Right lobe of liver (tissue), 6 donors: ENCODE results near the gene CDK5RAP1. TPM values are rescaled to one million over a fixed set of nuclear protein-coding genes. Genes with fewer than 3 reads are reported as not detected.
A peak's percentile ranks its signal among the peaks of the same experiment; 100 is the strongest.
"Not testable (repeated sequence)": the region's sequence is repeated elsewhere in the genome, so short reads cannot be mapped to it uniquely, and the experiment has no call there.

Experiments
- ATAC-seq, 4 donors: fragments of 200-7000 bp; cut with Tn5 transposase; one replicate each; pipeline ENCODE4 v1.9.1; 2020; ENCODE audit warnings: mild to moderate bottlenecking in 4 of 4, moderate library complexity in 4 of 4
- DNase-seq, 3 donors: peaks; one replicate each; pipeline ENCODE4 v3.0.0-alpha.2; 2020
- H3K27ac ChIP-seq, 3 donors: fragments of 200-600 bp; one replicate each; pipeline ENCODE4 v1.8.0; 2022
- H3K27me3 ChIP-seq, 2 donors: fragments of 200-600 bp; one replicate each; pipeline ENCODE4 v1.8.0; 2022
- H3K36me3 ChIP-seq, 4 donors: fragments of 200-600 bp; sonication (generic) in 1 of 4; one replicate each; pipeline versions ENCODE4 v1.5.1 to v1.8.0; 2017 to 2022; ENCODE audit warnings: control low read depth in 1 of 4
- H3K4me1 ChIP-seq, 4 donors: fragments of 200-600 bp; sonication (generic) in 1 of 4; one replicate each; pipeline versions ENCODE4 v1.5.1 to v1.8.0; 2017 to 2022; ENCODE audit warnings: control low read depth in 1 of 4
- H3K4me3 ChIP-seq, 3 donors: fragments of 200-600 bp; one replicate each; pipeline ENCODE4 v1.8.0; 2022
- H3K9me3 ChIP-seq, 4 donors: fragments of 200-600 bp; sonication (generic) in 1 of 4; one replicate each; pipeline versions ENCODE4 v1.5.1 to v1.8.0; 2017 to 2022; ENCODE audit warnings: control low read depth in 1 of 4
- POLR2A ChIP-seq: fragments of 450-650 bp; IDR thresholded peaks from one replicate; pipeline ENCODE4 v1.6.1; 2017; ENCODE audit warnings: antibody characterized with exemption, mild to moderate bottlenecking
- WGBS: methylation state at CpG from one replicate; pipeline ENCODE4 v1.1.6; 2018; ENCODE audit warnings: low coverage, low lambda C conversion rate; ENCODE audit not compliant: insufficient coverage; ENCODE audit errors: missing lambda C conversion rate; 5-methylcytosine and 5-hydroxymethylcytosine counted together
- intact Hi-C, 2 donors: fragments of 100-400 bp; cut with DNase I; formaldehyde crosslinking; loops; one replicate each; pipeline versions ENCODE4 v1.11.2 to v1.14.1; 2022
- total RNA-seq, 6 experiments: library from RNA; depleted of rRNA in 2 of 6; stranded (reverse); fragments of >200 nt in 2 of 6; fragmentation: NEBNext Ultra II Directional in 3 of 6; extraction: Animal tissue kit (Norgen Biotek cat#: 25700) in 3 of 6; gene quantifications; one replicate each; pipeline versions ENCODE4 v1.1.0 to v1.2.4, GENCODE V29; 2016 to 2023
- TF ChIP-seq, protein P1 (sequence below), 4 donors: fragments of 200-600 bp in 3 of 4; fragments of 450-650 bp in 1 of 4; IDR thresholded peaks; one replicate each; pipeline versions ENCODE4 v1.5.1 to v1.8.0; 2016 to 2022; ENCODE audit warnings: antibody characterized with exemption in 4 of 4, mild to moderate bottlenecking in 2 of 4
- donor health status: DM: no; HTN: yes; CAD: no.
- donor health status: DM: no; HTN: no; CAD: no.
- donor health status: DM: no; HTN: no; CAD: no.
- donor health status: DM: no; HTN: yes; CAD: no.
- donor health status: DM: no; HTN: yes; CAD: no.

Gene CDK5RAP1
- total RNA-seq, 6 experiments from 2014 or later: 10.9 to 21.6 (median 14.0) TPM

DNA sequence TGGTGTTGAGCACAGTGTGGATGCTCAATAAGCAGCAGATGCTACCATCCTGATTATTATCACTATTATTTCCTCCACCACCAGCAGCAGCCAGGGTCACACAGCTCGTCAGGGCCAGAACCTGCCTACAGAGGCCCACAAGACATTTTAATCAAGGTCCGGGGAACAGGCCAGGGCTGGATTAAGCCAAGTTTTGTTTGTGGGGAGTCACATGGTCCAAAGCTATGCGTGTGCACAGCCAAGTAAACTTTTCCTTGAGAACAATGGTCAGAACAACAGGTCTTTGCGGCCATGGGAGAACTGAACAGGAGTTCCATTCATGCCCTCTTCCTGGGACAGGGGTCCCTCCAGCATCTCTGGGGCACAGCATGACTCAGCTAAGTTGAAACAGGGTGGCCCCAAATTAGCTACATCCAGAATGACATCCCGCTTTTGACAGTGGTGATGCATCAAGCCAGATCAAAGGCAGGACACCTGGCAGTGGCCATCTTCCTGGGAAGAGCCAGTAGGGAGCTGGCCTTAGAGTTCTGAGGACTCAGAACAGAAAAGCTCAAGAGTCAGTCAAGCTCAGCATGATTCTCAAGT, 30.6 kb upstream of the CDK5RAP1 start:
- ATAC-seq: no peak
- no peak overlapping the region for H3K27ac ChIP-seq

GRCh38 chr20:33423875-33424274, 22.6 kb upstream of the CDK5RAP1 start:
- H3K36me3 ChIP-seq: not testable (repeated sequence)

More for the DNA sequence above, 30.6 kb upstream of the CDK5RAP1 start:
- TF ChIP-seq, protein P1, sequence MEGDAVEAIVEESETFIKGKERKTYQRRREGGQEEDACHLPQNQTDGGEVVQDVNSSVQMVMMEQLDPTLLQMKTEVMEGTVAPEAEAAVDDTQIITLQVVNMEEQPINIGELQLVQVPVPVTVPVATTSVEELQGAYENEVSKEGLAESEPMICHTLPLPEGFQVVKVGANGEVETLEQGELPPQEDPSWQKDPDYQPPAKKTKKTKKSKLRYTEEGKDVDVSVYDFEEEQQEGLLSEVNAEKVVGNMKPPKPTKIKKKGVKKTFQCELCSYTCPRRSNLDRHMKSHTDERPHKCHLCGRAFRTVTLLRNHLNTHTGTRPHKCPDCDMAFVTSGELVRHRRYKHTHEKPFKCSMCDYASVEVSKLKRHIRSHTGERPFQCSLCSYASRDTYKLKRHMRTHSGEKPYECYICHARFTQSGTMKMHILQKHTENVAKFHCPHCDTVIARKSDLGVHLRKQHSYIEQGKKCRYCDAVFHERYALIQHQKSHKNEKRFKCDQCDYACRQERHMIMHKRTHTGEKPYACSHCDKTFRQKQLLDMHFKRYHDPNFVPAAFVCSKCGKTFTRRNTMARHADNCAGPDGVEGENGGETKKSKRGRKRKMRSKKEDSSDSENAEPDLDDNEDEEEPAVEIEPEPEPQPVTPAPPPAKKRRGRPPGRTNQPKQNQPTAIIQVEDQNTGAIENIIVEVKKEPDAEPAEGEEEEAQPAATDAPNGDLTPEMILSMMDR (IDR thresholded peaks at IDR 0.05): no peak
- no peak for TF ChIP-seq POLR2A
- DNase-seq: no peak
- Histone ChIP-seq H3K9me3 (no peaks in the 10 kb centered on the region), H3K4me3 (no peak overlapping the region), H3K36me3 (no peaks in the 10 kb centered on the region), H3K27me3 (no peaks in the 10 kb centered on the region), H3K4me1 (no peaks in the 10 kb centered on the region)
- intact Hi-C loops: no loop called here
- WGBS: 69% methylated on average over 2 of the region's 5 CpGs

GRCh38 chr20:33423141-33423834, 22.0 kb upstream of the CDK5RAP1 start:
- Histone ChIP-seq H3K4me1 (no peaks in the 10 kb centered on the region), H3K9me3 (no peaks in the 10 kb centered on the region), H3K27me3 (no peaks in the 10 kb centered on the region), H3K4me3 (no peak overlapping the region), H3K36me3 (no peaks in the 10 kb centered on the region), H3K27ac (no peak overlapping the region)
- intact Hi-C loops: no loop called here
- DNase-seq (no peak), ATAC-seq (peak in 2 of 4 donors; percentile 26 to 57)
- no peak for TF ChIP-seq POLR2A
- WGBS: 100% methylated on average over 2 of the region's 7 CpGs

More at GRCh38 chr20:33423875-33424274, 22.6 kb upstream of the CDK5RAP1 start:
- H3K27ac ChIP-seq, H3K4me3 ChIP-seq, intact Hi-C loops, H3K27me3 ChIP-seq, H3K9me3 ChIP-seq, DNase-seq, H3K4me1 ChIP-seq, ATAC-seq: not testable (repeated sequence)
- 96% methylated on average over 11 of the region's 11 CpGs for WGBS

DNA sequence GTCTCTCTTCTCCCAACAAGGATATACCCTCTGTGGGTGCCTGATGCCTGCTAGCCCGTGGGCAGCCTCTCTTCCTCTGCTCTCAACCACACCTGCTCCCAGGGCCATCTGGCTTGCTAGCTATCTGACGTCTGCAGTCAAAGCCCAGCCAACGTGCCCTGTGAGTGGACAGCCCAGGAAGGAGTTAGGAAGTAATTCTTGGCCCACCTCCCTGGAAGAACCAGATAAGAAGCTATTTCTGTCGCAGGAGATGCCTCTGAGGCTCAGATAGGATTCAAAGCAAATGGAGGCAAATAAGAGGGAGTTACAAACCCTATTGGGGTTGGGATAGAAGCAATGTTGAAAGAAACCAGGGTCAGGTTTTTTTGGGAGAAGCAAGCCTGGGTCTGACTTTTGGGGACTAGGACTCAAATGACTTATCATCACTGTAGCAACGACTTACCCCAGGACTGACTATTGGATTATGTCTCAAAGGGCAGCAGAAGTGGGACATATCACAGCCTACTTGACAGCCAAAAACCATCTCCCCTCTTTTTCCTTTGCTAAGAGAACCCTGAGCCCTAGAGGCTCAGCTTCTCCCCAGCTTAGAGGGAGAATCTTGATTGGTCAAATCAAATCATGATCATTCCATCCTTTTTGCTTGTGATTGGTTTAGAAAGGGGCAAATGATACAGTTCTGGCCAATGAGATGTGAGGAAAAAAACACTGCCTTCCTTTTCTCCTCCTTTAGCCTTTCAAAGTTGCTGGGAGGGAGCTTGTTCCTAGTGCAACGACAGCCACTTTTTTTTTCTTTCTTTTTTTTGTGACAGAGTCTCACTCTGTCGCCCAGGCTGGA, 18.0 kb upstream of the CDK5RAP1 start:
- Histone ChIP-seq H3K27ac (no peak overlapping the region), H3K27me3 (no peaks in the 10 kb centered on the region), H3K9me3 (no peaks in the 10 kb centered on the region), H3K4me3 (no peak overlapping the region), H3K36me3 (peaks cover 0 to 2% (median 0%) of the 10 kb centered on the region in 4 donors), H3K4me1 (no peaks in the 10 kb centered on the region)
- intact Hi-C loops: no loop called here
- TF ChIP-seq, protein P1 (IDR thresholded peaks at IDR 0.05): no peak
- peak in 1 of 4 donors; percentile 11 for ATAC-seq
- 93% methylated on average over 4 of the region's 7 CpGs for WGBS
- DNase-seq: no peak

- Histone ChIP-seq H3K4me3 (no peak overlapping the region), H3K4me1 (no peaks in the 10 kb centered on the region), H3K9me3 (no peaks in the 10 kb centered on the region), H3K36me3 (peaks cover 0 to 2% (median 0%) of the 10 kb centered on the region in 4 donors), H3K27ac (no peak overlapping the region), H3K27me3 (no peaks in the 10 kb centered on the region)
- intact Hi-C loops: no loop called here
- TF ChIP-seq, protein P1 (IDR thresholded peaks at IDR 0.05): no peak
- no peak for TF ChIP-seq POLR2A
- DNase-seq (no peak), ATAC-seq (no peak)
- 100% methylated on average over 2 of the region's 3 CpGs for WGBS
Measured at GRCh38 chr20:33418033-33418432, 16.7 kb upstream of the CDK5RAP1 start.
